Stimulated activated naive CD8-positive, alpha-beta T cell treated with anti-CD3 and anti-CD28 coated beads, Interleukin-15, Interleukin-2, amounts not matched to agents 100 ng/mL and 50 ng/mL, for 24 hours (primary cell): ENCODE data around the gene LRFN3.
"Not testable (repeated sequence)": the region's sequence is repeated elsewhere in the genome, so short reads cannot be mapped to it uniquely, and the experiment has no call there.

ENCODE experiments used
- H3K27ac Mint-ChIP-seq: one replicate; pipeline ENCODE4 v1.8.0; 2021; ENCODE audit warnings: mild to moderate bottlenecking, mixed read lengths
- H3K27me3 Mint-ChIP-seq: one replicate; pipeline ENCODE4 v1.8.0; 2021; ENCODE audit warnings: mixed read lengths
- H3K36me3 Mint-ChIP-seq: one replicate; pipeline ENCODE4 v1.8.0; 2021; ENCODE audit warnings: low read depth, mixed read lengths
- H3K4me1 Mint-ChIP-seq: one replicate; pipeline ENCODE4 v1.8.0; 2021; ENCODE audit warnings: low read depth, mixed read lengths
- H3K4me3 Mint-ChIP-seq: one replicate; pipeline ENCODE4 v1.8.0; 2021; ENCODE audit warnings: mild to moderate bottlenecking, mixed read lengths
- H3K9me3 Mint-ChIP-seq: one replicate; pipeline ENCODE4 v1.8.0; 2021; ENCODE audit warnings: mixed read lengths

LRFN3 gene

DNA sequence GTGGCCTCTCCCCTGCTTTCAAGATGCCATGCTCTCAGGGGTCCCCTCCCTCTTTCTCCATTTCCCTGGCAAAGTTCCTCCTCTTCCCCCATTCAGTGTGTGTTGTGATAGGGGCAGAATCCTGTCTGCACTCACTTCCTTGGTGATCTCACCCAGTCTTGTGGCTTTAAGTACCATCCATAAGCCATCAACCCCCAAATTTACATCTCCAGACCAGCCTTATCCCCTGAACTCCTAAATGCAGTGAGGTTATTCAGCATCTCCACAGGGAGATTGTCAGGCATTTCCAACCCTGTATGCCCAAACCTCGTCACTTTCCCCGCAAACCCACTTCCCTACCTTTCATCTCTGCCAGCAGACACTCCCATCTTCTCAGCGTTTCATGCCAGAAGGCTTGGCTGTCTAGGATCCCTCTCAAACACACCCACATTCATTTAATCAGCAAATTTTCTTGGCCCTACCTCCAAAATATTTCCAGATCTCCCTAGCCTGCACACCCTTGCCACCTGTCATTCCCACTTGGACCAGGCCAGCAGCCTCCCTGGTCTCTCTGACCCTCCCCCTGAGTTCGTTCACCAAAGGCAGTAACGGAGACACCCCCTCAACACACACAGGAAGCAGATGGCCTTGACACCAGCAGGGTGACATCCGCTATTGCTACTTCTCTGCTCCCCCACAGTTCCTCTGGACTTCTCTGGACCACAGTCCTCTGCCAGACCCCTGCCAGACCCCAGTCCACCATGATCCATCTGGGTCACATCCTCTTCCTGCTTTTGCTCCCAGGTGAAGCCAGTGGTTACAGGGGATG is 34.1 kb upstream of the LRFN3 start, which contains the start of gene HCST:
Gene HCST, plus strand, starts transcription at position 676 of the 808 bp plus-strand sequence. Its CDS starts 65 bp downstream, at position 741.
- peaks cover 68% of the 10 kb centered on the region for H3K4me1 Mint-ChIP-seq
- no peaks in the 10 kb centered on the region for H3K27me3 Mint-ChIP-seq
- H3K4me3 Mint-ChIP-seq, result peak within 1 kb of the TSS; percentile 87
- no peaks in the 10 kb centered on the region for H3K9me3 Mint-ChIP-seq
- peak within 1 kb of the TSS; percentile 87 for H3K27ac Mint-ChIP-seq
- peaks cover 24% of the 10 kb centered on the region for H3K36me3 Mint-ChIP-seq

DNA sequence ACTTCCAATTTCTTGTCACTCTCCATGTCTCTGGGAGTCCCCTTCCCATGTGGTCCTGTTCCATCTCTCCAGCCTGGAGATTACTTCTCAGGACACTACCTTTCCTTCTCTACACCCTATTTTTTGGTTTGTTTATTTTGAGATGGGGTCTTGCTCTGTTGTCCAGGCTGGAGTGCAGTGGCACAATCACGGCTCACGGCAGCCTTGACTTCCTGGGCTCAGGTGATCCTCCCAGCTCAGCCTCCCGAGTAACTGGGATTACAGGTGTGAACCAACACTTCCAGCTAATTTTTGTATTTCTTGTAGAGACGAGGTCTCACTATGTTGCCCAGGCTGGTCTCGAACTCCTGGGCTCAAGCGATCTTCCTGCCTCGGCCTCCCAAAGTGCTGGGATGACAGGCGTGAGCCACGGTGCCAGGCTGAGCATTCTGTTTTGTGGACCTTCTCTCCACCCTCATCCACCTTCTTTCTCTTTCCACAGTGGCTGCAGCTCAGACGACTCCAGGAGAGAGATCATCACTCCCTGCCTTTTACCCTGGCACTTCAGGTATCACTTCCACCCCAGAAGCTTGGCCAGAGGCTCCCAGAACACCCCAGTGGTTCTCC is 33.2 kb upstream of the LRFN3 start:
- H3K9me3 Mint-ChIP-seq, result no peaks in the 10 kb centered on the region

DNA sequence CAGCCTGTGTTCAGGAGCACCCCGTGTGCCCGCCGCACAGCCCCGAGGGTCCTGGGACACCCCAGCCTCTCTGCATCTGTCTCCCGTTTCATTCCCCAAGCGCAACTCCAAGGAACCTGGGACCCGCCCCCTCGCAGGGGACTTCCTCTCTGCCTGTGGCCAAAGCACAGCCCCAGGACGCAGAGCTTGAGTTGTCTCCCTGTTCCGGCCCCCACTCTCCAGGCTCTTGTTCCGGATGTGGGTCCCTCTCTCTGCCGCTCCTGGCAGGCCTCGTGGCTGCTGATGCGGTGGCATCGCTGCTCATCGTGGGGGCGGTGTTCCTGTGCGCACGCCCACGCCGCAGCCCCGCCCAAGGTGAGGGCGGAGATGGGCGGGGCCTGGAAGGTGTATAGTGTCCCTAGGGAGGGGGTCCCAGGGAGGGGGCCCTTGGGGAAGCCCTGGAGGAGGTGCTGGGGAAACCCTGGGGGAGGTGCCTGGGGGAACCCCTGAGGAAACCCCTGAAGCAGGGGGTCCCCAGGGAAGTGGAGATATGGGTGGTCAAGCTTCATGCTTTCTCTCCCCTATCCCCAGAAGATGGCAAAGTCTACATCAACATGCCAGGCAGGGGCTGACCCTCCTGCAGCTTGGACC is 32.5 kb upstream of the LRFN3 start:
- Mint-ChIP-seq H3K36me3 (peaks cover 10% of the 10 kb centered on the region), H3K27me3 (no peaks in the 10 kb centered on the region), H3K9me3 (no peaks in the 10 kb centered on the region), H3K4me1 (peaks cover 65% of the 10 kb centered on the region), H3K27ac (peak overlapping the region; percentile 87), H3K4me3 (peak overlapping the region; percentile 87)

More for the DNA sequence above, 33.2 kb upstream of the LRFN3 start:
- Mint-ChIP-seq H3K36me3 (peaks cover 15% of the 10 kb centered on the region), H3K4me1 (peaks cover 66% of the 10 kb centered on the region), H3K27ac (peak overlapping the region; percentile 87), H3K4me3 (peak overlapping the region; percentile 87), H3K27me3 (no peaks in the 10 kb centered on the region)

DNA sequence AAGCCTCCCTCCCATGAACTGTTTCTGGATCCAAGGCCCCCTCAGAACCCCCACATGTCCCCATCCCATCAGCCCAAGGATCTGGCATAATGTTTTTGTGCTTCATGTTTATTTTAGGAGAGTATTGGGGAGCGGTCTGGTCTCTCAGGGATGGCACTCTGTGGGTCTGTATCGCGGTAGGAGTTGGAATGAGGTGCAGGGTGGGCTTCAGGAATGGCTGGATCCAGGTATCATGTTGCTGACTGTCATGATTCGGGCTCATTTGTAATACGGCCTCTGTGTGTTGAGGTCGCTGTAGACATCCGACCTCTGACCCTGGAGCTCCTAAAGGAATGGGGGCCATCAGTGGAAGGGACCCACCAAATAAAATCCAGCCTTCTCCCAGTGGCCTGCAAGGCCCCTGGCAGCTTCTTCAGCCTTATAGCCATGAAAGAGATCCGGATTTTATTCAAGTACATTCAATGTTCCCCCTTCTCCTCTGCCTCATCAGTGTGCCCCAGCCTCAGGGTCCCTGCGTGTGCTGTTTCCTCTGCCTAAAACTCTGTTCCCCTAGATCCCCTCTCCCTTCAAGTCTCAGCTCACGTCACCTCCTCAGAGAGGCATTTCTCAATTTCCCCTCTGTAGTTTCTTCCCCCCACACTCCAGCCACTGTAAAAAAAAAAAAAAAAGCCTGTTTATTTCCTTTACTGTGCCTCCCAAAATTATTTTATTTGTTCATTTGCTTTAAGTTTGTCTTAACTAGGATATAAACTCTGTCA is 31.7 kb upstream of the LRFN3 start:
- Mint-ChIP-seq H3K27me3 (no peaks in the 10 kb centered on the region), H3K27ac (peak overlapping the region; percentile 51), H3K9me3 (no peaks in the 10 kb centered on the region), H3K4me1 (peaks cover 70% of the 10 kb centered on the region), H3K4me3 (peak overlapping the region; percentile 87), H3K36me3 (peaks cover 1% of the 10 kb centered on the region)

DNA sequence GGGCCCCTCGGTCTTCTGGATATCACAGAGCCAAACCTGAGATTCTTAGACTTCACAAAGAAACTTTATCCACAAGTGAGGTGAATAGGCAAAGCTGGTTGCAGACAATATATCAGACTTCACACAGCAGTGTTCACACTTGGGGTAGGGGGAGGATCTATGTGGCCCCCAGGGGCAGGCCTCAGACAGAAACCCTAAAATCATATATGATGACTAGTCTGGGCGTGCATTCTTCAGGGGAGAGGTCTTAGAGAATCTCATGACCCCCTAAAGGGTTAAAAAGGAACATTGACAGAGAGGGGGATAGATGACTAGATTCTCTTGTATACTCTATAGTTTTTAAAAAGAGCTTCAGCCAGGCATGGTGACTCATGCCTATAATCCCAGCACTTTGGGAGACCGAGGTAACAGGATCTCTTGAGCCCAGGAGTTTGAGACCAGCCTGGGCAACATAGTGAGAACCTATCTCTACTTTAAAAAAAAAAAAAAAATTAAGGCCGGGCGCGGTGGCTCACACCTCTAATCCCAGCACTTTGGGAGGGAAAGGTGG is 30.9 kb upstream of the LRFN3 start:
- H3K9me3 Mint-ChIP-seq, result no peaks in the 10 kb centered on the region
- no peak overlapping the region for H3K4me3 Mint-ChIP-seq
- peak overlapping the region; percentile 51 for H3K27ac Mint-ChIP-seq
- no peaks in the 10 kb centered on the region for H3K27me3 Mint-ChIP-seq
- H3K4me1 Mint-ChIP-seq, result peaks cover 77% of the 10 kb centered on the region
- H3K36me3 Mint-ChIP-seq, result no peaks in the 10 kb centered on the region

DNA sequence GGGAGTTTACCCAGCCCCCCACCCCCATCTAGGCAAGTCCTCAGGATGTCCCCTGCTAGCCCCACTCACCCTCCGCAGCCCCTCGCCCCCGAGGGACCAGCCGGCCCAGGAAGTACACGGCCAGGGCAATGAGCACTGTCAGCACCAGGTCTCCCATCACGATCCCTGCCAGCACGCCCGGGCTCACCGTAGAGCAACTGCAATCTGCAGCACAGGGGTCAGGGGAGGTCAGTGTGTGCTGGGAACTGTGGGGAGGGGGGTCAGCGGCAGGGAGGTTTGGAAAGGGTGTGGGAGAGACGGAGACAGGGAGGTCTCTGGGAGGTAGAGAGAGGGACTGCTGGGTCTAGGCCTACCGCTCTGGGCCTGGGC is 28.8 kb upstream of the LRFN3 start:
- H3K4me1 Mint-ChIP-seq, result peaks cover 74% of the 10 kb centered on the region
- peak overlapping the region; percentile 51 for H3K4me3 Mint-ChIP-seq
- H3K9me3 Mint-ChIP-seq, result no peaks in the 10 kb centered on the region
- H3K27ac Mint-ChIP-seq, result no peak overlapping the region
- no peaks in the 10 kb centered on the region for H3K27me3 Mint-ChIP-seq
- H3K36me3 Mint-ChIP-seq, result no peaks in the 10 kb centered on the region

DNA sequence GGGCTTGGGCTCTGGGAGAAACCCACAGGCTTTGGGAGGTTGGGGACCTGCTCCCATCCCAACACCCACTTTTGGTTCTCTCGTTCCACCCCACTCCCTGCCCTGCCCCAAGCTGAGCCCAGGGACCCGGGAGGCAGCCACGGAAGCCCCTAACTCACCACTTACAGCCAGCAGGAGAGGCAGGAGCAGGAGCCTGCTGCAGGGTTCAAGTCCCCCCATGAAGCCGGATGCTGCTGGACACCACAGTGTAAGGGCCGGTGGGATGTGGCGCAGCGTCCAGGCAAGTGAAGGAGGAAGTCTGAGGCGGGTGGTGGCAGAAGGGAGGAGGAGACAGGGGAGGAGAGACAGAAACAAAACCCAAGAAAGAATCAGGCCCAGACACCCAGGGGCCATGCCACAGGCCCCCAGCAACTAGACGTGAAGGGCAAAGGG is 28.1 kb upstream of the LRFN3 start, which contains the start of gene TYROBP:
Gene TYROBP, minus strand, starts transcription at position 286 of the 432 bp plus-strand sequence. Its CDS starts 67 bp downstream, at position 219.
- H3K4me1 Mint-ChIP-seq, result peaks cover 67% of the 10 kb centered on the region
- H3K27ac Mint-ChIP-seq, result peak within 1 kb of the TSS; percentile 90
- H3K9me3 Mint-ChIP-seq, result no peaks in the 10 kb centered on the region
- peak within 1 kb of the TSS; percentile 51 for H3K4me3 Mint-ChIP-seq
- no peaks in the 10 kb centered on the region for H3K27me3 Mint-ChIP-seq
- no peaks in the 10 kb centered on the region for H3K36me3 Mint-ChIP-seq

DNA sequence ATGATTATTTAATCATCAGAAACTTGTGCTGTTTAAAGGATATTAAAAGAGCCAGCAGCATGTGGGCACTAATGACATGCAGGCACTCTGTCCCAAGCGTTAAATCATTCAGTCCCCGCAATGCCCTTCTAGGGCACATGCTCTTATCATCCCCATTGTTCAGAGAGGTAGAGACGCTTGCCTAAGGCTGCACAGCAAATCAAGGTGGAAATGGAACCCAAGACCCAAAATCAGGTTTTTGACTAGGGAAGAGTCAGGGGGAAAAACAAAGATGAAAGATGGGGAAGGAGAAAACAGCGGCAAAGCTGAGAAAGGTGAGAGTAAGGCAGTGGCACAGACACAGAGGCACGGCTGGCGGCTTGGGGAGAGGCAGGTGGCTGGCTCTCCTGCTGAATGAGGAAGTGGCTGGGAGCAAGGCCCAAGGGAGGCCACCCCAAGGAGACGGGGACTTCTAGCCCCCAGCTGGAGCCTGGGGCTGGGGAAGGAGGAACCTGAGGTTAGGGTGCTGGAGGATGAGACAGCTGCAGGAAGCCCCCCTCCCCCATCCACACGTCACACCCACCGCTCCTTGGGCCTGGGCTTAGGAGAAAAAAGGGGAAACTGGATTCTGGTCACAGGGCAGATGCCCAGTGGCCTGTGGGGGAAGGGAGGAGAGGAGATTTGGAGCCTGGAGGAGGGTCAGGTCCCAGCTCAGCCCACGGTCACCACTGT is 27.0 kb upstream of the LRFN3 start:
- H3K4me3 Mint-ChIP-seq, result peak overlapping the region; percentile 11
- peak overlapping the region; percentile 90 for H3K27ac Mint-ChIP-seq
- no peaks in the 10 kb centered on the region for H3K9me3 Mint-ChIP-seq
- H3K36me3 Mint-ChIP-seq, result no peaks in the 10 kb centered on the region
- H3K27me3 Mint-ChIP-seq, result no peaks in the 10 kb centered on the region
- peaks cover 67% of the 10 kb centered on the region for H3K4me1 Mint-ChIP-seq

DNA sequence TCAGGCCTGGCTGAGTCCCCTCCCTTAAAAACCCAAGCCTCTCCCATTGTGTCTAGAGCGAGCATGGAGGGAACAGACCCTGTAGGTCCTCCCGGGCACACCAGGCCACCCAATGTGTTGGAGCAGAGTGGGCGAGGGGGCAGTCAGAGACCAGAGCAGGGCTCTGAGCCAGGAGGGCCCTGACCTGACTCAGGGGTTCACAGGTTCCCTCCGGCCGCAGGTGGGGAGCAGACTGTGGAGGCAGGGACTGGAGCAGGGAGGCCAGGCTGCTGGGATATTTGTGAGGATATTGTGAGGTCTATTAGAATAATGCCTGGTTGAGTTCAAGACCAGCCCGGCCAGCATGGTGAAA is 26.5 kb upstream of the LRFN3 start:
- Mint-ChIP-seq H3K36me3 (no peaks in the 10 kb centered on the region), H3K4me1 (peaks cover 64% of the 10 kb centered on the region), H3K27ac (peak overlapping the region; percentile 90), H3K27me3 (no peaks in the 10 kb centered on the region), H3K9me3 (no peaks in the 10 kb centered on the region), H3K4me3 (no peak overlapping the region)

DNA sequence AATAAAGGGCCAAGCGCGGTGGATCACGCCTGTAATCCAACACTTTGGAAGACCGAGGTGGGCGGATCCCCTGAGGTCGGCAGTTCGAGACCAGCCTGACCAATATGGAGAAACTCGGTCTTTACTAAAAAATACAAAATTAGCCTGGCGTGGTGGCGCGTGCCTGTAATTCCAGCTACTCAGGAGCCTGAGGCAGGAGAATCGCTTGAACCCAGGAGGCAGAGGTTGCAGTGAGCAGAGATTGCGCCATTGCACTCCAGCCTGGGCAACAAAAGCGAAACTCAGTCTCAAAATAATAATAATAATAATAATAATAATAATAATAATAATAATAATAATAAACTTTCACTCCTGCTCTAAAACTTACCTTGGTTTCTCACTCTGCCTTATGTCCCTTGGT is 25.8 kb upstream of the LRFN3 start:
- H3K36me3 Mint-ChIP-seq, H3K4me3 Mint-ChIP-seq, H3K27me3 Mint-ChIP-seq, H3K27ac Mint-ChIP-seq, H3K9me3 Mint-ChIP-seq: not testable (repeated sequence)
- peaks cover 60% of the 10 kb centered on the region for H3K4me1 Mint-ChIP-seq

DNA sequence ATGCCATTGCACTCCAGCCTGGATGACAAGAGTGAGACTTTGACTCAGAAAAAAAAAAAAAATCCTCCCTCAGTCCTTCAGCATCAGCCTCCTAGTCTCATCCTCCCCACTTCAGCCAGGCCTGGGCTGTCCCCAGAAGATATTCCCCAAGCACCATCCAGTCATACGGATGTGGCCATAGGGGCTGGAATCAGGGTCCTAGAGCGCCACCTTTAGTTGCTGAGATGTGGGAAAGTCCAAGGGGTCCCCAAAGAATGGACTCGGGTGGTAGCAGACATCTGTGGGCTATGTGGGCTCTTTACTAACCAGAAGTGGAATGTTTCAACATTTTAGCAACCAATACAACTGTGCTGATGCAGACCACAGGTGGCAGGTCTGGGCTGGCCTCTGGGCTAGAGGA is 25.0 kb upstream of the LRFN3 start:
- peaks cover 60% of the 10 kb centered on the region for H3K4me1 Mint-ChIP-seq
- no peak overlapping the region for H3K27ac Mint-ChIP-seq

DNA sequence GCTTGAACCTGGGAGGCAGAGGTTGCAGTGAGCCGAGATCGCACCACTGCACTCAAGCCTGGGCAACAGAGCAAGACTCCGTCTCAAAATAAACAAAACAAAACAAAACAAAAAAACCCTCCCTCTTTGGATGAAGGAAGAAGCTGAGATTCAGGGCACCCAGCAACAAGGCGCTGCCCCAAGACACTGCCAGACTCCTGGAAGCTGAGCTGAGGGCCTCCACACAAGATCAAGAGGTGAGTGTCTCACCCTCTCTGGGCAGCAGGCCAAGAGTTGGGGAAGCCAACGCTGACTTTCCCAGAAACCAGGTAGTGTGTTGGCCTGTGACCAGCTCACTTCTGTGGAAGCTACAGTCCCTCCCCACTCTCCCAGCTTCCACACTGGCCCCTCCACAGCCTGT is 24.4 kb upstream of the LRFN3 start:
- no peak overlapping the region for H3K4me3 Mint-ChIP-seq
- no peak overlapping the region for H3K27ac Mint-ChIP-seq
- H3K36me3 Mint-ChIP-seq, result no peaks in the 10 kb centered on the region
- no peaks in the 10 kb centered on the region for H3K27me3 Mint-ChIP-seq
- H3K9me3 Mint-ChIP-seq, result no peaks in the 10 kb centered on the region
- H3K4me1 Mint-ChIP-seq, result peaks cover 55% of the 10 kb centered on the region

More for the DNA sequence above, 25.0 kb upstream of the LRFN3 start:
- no peaks in the 10 kb centered on the region for H3K9me3 Mint-ChIP-seq
- H3K4me3 Mint-ChIP-seq, result no peak overlapping the region
- H3K36me3 Mint-ChIP-seq, result no peaks in the 10 kb centered on the region
- H3K27me3 Mint-ChIP-seq, result no peaks in the 10 kb centered on the region

DNA sequence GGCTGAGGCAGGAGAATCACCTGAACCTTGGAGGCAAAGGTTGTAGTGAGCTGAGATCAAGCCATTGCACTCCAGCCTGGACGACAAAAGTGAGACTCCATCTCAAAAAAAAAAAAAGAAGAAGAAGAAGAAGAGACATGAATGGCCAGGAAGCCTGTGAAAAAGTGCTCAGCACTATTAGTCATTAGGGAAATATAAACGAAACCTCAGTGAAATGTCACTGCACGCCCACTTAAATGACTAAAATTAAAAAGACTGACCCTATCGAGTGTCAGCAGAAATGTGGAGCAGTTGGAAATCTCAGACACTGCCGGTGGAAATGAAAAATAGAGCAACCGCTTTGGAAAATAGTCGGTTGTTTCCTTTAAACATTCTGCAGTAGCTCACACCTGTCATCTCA is 22.6 kb upstream of the LRFN3 start:
- Mint-ChIP-seq H3K4me1 (peaks cover 47% of the 10 kb centered on the region), H3K36me3 (no peaks in the 10 kb centered on the region), H3K4me3 (no peak overlapping the region), H3K27me3 (no peaks in the 10 kb centered on the region), H3K9me3 (no peaks in the 10 kb centered on the region), H3K27ac (no peak overlapping the region)

DNA sequence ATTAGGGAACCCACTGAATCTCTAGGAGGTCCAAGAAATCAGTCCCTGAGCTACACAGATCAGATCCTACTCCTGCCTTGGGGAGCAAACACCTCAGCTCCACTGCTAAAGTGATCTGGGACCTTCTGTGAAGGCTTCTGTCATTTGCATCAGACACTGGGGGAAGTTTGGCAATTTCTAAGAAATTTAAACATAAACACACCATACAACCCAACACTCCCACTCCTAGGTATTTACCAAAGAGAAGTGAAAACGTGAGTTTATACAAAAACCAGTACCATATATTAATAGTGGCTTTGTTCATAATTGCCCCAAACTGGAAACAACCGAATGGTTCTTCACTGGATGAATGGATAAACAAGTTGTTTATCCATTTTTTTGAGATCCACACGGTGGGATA is 20.7 kb upstream of the LRFN3 start:
- Mint-ChIP-seq H3K4me3 (no peak overlapping the region), H3K9me3 (no peaks in the 10 kb centered on the region), H3K27me3 (no peaks in the 10 kb centered on the region), H3K27ac (no peak overlapping the region), H3K4me1 (peaks cover 31% of the 10 kb centered on the region), H3K36me3 (no peaks in the 10 kb centered on the region)
